ENCODE measurements around the gene LONP1. TPM values are rescaled to one million over a fixed set of nuclear protein-coding genes. Genes with fewer than 3 reads are reported as not detected.

Gene LONP1
- total and polyA plus RNA-seq, 2 of the 8 experiments (the other 6 are each of a cell fraction or from before 2014, with no cell fraction given): 98.1 to 117 TPM

GRCh38 chr19:5667751-5668271, 52.1 kb downstream of the LONP1 start (continued):
- TF ChIP-seq POLR2A (IDR thresholded peaks at IDR 0.05; ENCODE audit: control extremely low read depth in 1 of 2, low read depth in 2 of 2, low read length in 2 of 2) (0 out of 3 replicates have a peak, but pooled peaks of 1 of the 2 experiments have one; percentile 40), POLR2AphosphoS5 (IDR thresholded peaks at IDR 0.05; ENCODE audit: low read depth, low read length) (no peak; the same call in 1 of the 2 replicates), SP2 (IDR thresholded peaks at IDR 0.05; ENCODE audit: low read length) (no peak), SP1 (IDR thresholded peaks at IDR 0.05; ENCODE audit: low read depth, low read length) (peak; percentile 48; the same call in 1 of the 2 replicates), EGR1 (IDR thresholded peaks at IDR 0.05; ENCODE audit: borderline replicate concordance, low read depth, low read length) (0 out of 2 replicates have a peak, but pooled peaks have one; percentile 21), USF2 (IDR thresholded peaks at IDR 0.05; ENCODE audit: low read length) (no peak), JUND (IDR thresholded peaks at IDR 0.05; ENCODE audit: low read length) (no peak), PHF8 (conservative IDR thresholded peaks at IDR 0.05; ENCODE audit: low read depth, low read length) (no peak), SAP30 (IDR thresholded peaks at IDR 0.05; ENCODE audit: insufficient read depth, insufficient replicate concordance, low read length) (no peak), MAX (IDR thresholded peaks at IDR 0.05) (peak; percentile 54)

Measured in H1 (cell line).